ENCODE measurements around the gene HGFAC.

GRCh38 chr4:3485886-3486540 is 44.2 kb downstream of the HGFAC start:
- TF ChIP-seq EZH2 (IDR thresholded peaks at IDR 0.05; ENCODE audit: borderline replicate concordance, low read length) (no peak), CTCF (conservative IDR thresholded peaks at IDR 0.05 in 1 of 2, IDR thresholded peaks at IDR 0.05 in 1 of 2; ENCODE audit: extremely low read depth in 1 of 2, insufficient read depth in 1 of 2, low read depth in 1 of 2, low read length in 2 of 2) (no peak)

Data from mammary epithelial cell (primary cell).